HG03025 (cell line): ENCODE data around the gene MIA.
A peak's percentile ranks its signal among the peaks of the same experiment; 100 is the strongest.
"Not testable (repeated sequence)": the region's sequence is repeated elsewhere in the genome, so short reads cannot be mapped to it uniquely, and the experiment has no call there.

Experiments
- ATAC-seq: cut with Tn5 transposase; IDR thresholded peaks from one replicate; pipeline ENCODE4 v1.9.1; 2021; ENCODE audit warnings: mild to moderate bottlenecking, moderate library complexity; ENCODE audit not compliant: unreplicated experiment, low FRiP score

MIA gene

GRCh38 chr19:40777937-40778705, 2.8 kb downstream of the MIA start, which contains the start of gene RAB4B:
TSS of gene RAB4B (plus strand) at chr19:40778247. CDS start at chr19:40778376, 129 bp downstream.
- ATAC-seq: peak; percentile 63

- no peak for ATAC-seq
Observed at GRCh38 chr19:40778706-40779284, 3.5 kb downstream of the MIA start.

GRCh38 chr19:40780582-40780981, 5.3 kb downstream of the MIA start:
- ATAC-seq: no peak

- no peak for ATAC-seq
Observed at GRCh38 chr19:40781140-40781539, 5.8 kb downstream of the MIA start.

GRCh38 chr19:40783711-40784110, 8.4 kb downstream of the MIA start:
- ATAC-seq: no peak

- ATAC-seq: not testable (repeated sequence)
Observed at GRCh38 chr19:40784146-40784545, 8.8 kb downstream of the MIA start.

- ATAC-seq: no peak
Observed at GRCh38 chr19:40785526-40785925, 10.2 kb downstream of the MIA start.

- ATAC-seq: no peak
Observed at GRCh38 chr19:40786060-40787037, 11.0 kb downstream of the MIA start.

- ATAC-seq: no peak
Observed at GRCh38 chr19:40791349-40791748, 16.0 kb downstream of the MIA start.

- ATAC-seq: no peak
Observed at GRCh38 chr19:40791996-40792395, 16.7 kb downstream of the MIA start.

- no peak for ATAC-seq
Observed at GRCh38 chr19:40797166-40797962, 22.0 kb downstream of the MIA start.

GRCh38 chr19:40797963-40798682, 22.8 kb downstream of the MIA start:
- ATAC-seq: peak; percentile 9

- ATAC-seq: peak; percentile 69
Observed at GRCh38 chr19:40798683-40799557, 23.6 kb downstream of the MIA start, which contains the start of gene EGLN2. TSS of gene EGLN2 (plus strand) at chr19:40799191. CDS start at chr19:40800573, 1,382 bp downstream.

- ATAC-seq: no peak
Observed at GRCh38 chr19:40799558-40800338, 24.4 kb downstream of the MIA start.

GRCh38 chr19:40800339-40800996, 25.1 kb downstream of the MIA start:
- ATAC-seq: no peak

GRCh38 chr19:40800997-40801377, 25.7 kb downstream of the MIA start:
- ATAC-seq: no peak
